K562 treated with DMSO at 1 percent for 12 hours (cell line): ENCODE data around the gene BCL6B. TPM values are rescaled to one million over a fixed set of nuclear protein-coding genes. Genes with fewer than 3 reads are reported as not detected.

Experiments used
- total RNA-seq: library from RNA; unstranded; fragments of 300-600 nt; gene quantifications from 2 replicates; pipeline ENCODE4 v1.2.3, GENCODE V29; 2022; ENCODE audit not compliant: insufficient read depth

Gene BCL6B, protein sequence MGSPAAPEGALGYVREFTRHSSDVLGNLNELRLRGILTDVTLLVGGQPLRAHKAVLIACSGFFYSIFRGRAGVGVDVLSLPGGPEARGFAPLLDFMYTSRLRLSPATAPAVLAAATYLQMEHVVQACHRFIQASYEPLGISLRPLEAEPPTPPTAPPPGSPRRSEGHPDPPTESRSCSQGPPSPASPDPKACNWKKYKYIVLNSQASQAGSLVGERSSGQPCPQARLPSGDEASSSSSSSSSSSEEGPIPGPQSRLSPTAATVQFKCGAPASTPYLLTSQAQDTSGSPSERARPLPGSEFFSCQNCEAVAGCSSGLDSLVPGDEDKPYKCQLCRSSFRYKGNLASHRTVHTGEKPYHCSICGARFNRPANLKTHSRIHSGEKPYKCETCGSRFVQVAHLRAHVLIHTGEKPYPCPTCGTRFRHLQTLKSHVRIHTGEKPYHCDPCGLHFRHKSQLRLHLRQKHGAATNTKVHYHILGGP
- total RNA-seq = 0.22 and 0.97 TPM in 2 replicates

DNA sequence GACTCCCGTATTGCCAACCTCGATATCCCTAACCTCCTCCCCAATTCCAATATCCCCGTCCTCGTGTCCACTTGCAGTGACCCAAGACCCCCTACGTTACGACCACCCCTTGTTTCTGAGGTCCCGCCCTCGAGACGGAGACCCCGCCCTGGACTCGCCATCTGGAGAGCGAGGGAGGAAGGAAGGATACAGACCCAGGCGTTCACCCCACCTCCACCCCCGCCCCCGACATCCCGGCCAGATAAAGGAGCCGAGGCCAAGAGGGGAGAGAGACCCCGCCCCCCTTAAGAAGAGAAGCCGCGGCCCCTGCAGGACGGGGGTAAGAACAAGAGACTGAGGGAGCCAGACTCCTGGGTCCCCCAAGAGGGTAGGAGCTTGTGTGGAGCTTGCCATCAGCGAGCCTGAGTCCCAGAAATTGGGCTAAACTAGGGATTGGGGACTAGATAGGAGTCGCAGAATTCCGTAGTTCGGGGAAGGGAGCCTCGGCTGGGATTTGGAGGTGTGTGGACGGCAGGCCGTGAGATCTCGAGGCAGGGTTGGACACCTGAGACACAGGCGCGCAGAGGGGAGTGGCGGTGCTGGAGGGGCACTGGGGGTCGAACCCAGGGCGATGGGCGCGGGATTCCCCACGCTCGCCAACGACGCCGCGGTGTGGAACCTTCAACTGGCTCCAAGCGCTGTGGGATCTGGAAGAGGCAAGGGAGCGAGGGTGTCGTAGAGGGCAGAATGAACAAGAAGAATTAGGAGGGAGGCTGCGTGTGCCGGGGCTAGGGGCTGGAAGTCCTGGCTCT lies at the start of gene BCL6B:
BCL6B (plus strand) TSS at position 270 of the 791 bp plus-strand sequence. CDS start 622 bp downstream, outside the sequence.

DNA sequence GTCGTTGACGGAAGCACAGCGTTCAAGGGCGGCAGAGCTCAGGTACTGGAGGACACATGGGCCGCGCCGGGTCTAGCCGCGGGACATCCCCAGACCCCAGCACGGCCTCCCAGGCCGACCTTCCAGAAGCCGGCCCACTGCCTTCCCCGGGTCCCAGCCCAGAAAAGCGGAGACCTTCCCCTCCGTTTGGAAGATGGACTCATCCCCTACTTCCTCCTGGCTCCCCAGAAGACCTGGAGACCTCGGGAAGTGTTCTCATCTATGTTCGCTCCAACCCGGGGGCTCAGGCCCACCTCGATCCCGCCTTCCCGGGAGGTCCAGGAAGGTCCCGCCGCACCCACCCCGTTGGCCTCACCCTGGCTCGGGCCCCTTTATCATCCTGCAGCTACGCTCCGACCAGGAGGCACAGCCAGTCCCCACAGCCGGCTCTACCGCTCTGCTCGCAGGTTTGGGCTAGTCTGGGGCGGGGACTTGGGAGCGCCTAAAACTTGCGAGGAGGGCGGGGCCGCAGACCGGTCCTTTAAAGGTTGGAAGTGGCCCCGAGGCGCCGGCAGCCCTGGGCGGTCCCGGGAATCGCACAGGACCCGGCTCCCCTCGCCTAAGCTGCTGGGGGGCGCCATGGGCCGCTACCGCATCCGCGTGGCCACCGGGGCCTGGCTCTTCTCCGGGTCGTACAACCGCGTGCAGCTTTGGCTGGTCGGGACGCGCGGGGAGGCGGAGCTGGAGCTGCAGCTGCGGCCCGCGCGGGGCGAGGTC lies 27.2 kb upstream of the BCL6B start, which contains the start of gene ALOX12:
ALOX12 (plus strand) TSS at position 550 of the 756 bp plus-strand sequence; CDS start at position 619, 69 bp downstream.

DNA sequence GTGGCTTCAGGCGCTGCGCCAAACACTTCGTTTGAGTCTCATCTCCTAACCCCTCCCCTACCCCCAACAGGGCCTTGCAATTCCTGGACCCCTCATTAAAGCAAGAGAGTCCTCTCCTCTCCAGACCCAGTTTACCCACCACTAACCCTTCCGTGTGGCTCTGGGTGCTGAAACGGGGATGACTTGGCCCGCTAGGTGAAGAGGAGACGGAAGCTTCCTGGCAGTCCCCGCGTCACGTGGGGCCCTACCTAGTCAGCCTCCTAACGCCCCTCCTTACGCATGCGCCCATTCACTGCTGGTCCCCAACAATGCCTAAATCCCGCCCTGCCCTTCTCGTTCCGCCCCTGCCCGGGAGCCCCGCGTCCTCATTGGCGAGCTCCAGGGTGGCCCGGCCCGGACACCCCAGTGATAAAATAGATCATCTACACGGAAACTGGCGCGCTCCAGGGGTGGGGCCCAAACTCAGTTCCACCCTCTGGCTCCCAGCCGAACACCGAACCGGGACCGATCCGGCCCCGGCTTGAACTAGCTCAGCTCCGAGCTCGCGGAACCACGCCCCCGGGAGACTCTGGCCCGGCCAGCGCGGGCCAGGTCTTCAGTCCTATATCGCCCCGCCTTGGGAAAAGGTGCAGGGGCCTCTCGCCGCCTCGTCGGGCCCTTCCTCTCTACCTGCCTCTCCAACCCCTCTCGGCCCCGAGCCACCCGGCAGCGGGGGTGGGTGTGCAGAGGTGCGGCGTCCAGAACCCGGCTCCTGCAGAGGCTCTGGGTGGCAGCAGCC lies 12.9 kb downstream of the BCL6B start, which contains the start of gene SLC16A13:
SLC16A13 (plus strand) TSS at position 425 of the 778 bp plus-strand sequence. CDS start 368 bp downstream, outside the sequence.

DNA sequence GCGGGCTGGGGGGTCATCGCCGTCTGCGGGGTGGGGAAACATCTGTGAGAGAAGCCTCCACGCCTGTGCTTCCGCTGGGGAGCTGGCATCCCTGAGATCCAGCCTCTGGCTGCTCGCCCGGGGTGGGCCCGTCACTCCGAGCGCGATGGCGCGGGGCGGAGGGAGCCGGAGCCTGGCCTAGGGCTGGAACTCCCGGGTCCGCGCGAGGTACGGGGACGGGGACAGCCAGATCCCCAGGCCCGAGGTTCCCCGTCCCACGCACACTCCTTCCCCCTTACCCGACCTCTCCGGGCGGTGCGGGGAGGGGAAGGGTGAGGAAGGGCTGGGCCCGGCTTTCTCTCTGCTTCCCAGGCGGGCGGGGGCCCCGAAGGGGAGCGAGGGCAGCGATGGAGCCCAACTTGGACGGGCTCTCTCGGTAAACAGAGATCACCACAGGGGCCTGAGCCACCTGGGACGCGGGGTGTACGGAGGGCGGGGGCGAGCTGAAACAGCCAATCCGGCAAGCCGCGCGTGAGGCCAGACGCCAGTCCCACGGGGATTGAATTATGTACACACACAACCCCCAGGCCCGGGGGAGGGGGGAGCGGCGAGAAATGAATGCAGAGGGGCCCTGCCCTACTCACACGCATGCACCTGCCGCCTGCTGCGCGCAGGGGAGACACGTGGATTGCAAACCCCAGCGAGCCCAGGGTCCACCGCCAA lies 20.8 kb downstream of the BCL6B start, which contains the start of gene SLC16A11:
SLC16A11 (minus strand) TSS at position 596 of the 702 bp plus-strand sequence; CDS start at position 17, 579 bp downstream.

Other genes with a start within 250 kb of the BCL6B start
- not detected in 2 replicates for gene FBXO39, start 246.8 kb upstream of the BCL6B start, total RNA-seq
- gene TEKT1, start 191.3 kb upstream of the BCL6B start, total RNA-seq = not detected in 2 replicates
- 1.4 and 3.1 TPM in 2 replicates for gene ALOX12, start 27.0 kb upstream of the BCL6B start, total RNA-seq
- 299 and 329 TPM in 2 replicates for gene RNASEK, start 10.4 kb upstream of the BCL6B start, total RNA-seq
- 5.3 and 5.5 TPM in 2 replicates for gene SLC16A13, start 13.0 kb downstream of the BCL6B start, total RNA-seq
- not detected in 2 replicates for gene SLC16A11, start 21.0 kb downstream of the BCL6B start, total RNA-seq
- gene CLEC10A, start 57.2 kb downstream of the BCL6B start, total RNA-seq = not detected in 2 replicates
- not detected in 2 replicates for gene ASGR2, start 91.8 kb downstream of the BCL6B start, total RNA-seq
- not detected in 2 replicates for gene ASGR1, start 156.3 kb downstream of the BCL6B start, total RNA-seq
- 2.6 and 2.8 TPM in 2 replicates for gene DLG4, start 196.8 kb downstream of the BCL6B start, total RNA-seq
- 256 and 286 TPM in 2 replicates for gene ACADVL, start 196.9 kb downstream of the BCL6B start, total RNA-seq
- gene DVL2, start 211.5 kb downstream of the BCL6B start, total RNA-seq = 32.1 and 61.1 TPM in 2 replicates
- 23.0 and 29.8 TPM in 2 replicates for gene PHF23, start 216.4 kb downstream of the BCL6B start, total RNA-seq
- gene GABARAP, start 219.4 kb downstream of the BCL6B start, total RNA-seq = 233 and 263 TPM in 2 replicates
- 60.4 and 70.5 TPM in 2 replicates for gene CTDNEP1, start 228.7 kb downstream of the BCL6B start, total RNA-seq
- gene ELP5, start 229.2 kb downstream of the BCL6B start, total RNA-seq = 55.2 and 59.1 TPM in 2 replicates
- gene CLDN7, start 239.4 kb downstream of the BCL6B start, total RNA-seq = 15.9 and 34.5 TPM in 2 replicates